Activated T-helper 2 cell treated with anti-CD3 and anti-CD28 coated beads, Interferon-gamma antibody, Interleukin-2, Interleukin-4, amounts not matched to agents 10 μg/mL and 5 μg/mL and 100 μg/mL, durations not matched to agents 14 hours and 24 hours and 36 hours (primary cell): ENCODE measurements around the gene GOLIM4. TPM values are rescaled to one million over a fixed set of nuclear protein-coding genes. Genes with fewer than 3 reads are reported as not detected.
"Not testable (repeated sequence)": the region's sequence is repeated elsewhere in the genome, so short reads cannot be mapped to it uniquely, and the experiment has no call there.

Experiments
- DNase-seq: peaks from one replicate; pipeline ENCODE4 v3.0.0; 2021; ENCODE audit warnings: low spot score
- H3K27ac Mint-ChIP-seq: one replicate; pipeline ENCODE4 v1.8.0; 2021; ENCODE audit warnings: mixed read lengths
- H3K27me3 Mint-ChIP-seq: one replicate; pipeline ENCODE4 v1.8.0; 2021; ENCODE audit warnings: low read depth, mixed read lengths
- H3K36me3 Mint-ChIP-seq: one replicate; pipeline ENCODE4 v1.8.0; 2021; ENCODE audit warnings: low read depth, mixed read lengths
- H3K4me1 Mint-ChIP-seq: one replicate; pipeline ENCODE4 v1.8.0; 2021; ENCODE audit warnings: low read depth, mixed read lengths
- H3K4me3 Mint-ChIP-seq: one replicate; pipeline ENCODE4 v1.8.0; 2021; ENCODE audit warnings: low read depth, mild to moderate bottlenecking, moderate library complexity, mixed read lengths
- H3K9me3 Mint-ChIP-seq: one replicate; pipeline ENCODE4 v1.8.0; 2021; ENCODE audit warnings: mixed read lengths
- intact Hi-C: fragments of 100-400 bp; cut with micrococcal nuclease; formaldehyde crosslinking; loops from one replicate; pipeline ENCODE4 v1.15.1; 2023
- total RNA-seq: library from RNA; stranded (reverse); gene quantifications from 2 replicates; pipeline ENCODE4 v1.2.3, GENCODE V29; 2022

Gene GOLIM4
- total RNA-seq, 1 donor from 2014 or later = 18.3 TPM

- intact Hi-C loops = loop anchor here (10.0 kb wide), 1 partner anchor 290 kb away; the partner anchor contains the start of genes PDCD10 and SERPINI1
- H3K27ac Mint-ChIP-seq = peak overlapping the region; percentile 97
- H3K9me3 Mint-ChIP-seq = no peaks in the 10 kb centered on the region
- H3K4me3 Mint-ChIP-seq = peak overlapping the region; percentile 47
- no peak for DNase-seq
- no peaks in the 10 kb centered on the region for H3K27me3 Mint-ChIP-seq
- H3K36me3 Mint-ChIP-seq = peaks cover 73% of the 10 kb centered on the region
- H3K4me1 Mint-ChIP-seq = peaks cover 55% of the 10 kb centered on the region
Measured at GRCh38 chr3:168025076-168025475, 70.6 kb downstream of the GOLIM4 start.

DNA sequence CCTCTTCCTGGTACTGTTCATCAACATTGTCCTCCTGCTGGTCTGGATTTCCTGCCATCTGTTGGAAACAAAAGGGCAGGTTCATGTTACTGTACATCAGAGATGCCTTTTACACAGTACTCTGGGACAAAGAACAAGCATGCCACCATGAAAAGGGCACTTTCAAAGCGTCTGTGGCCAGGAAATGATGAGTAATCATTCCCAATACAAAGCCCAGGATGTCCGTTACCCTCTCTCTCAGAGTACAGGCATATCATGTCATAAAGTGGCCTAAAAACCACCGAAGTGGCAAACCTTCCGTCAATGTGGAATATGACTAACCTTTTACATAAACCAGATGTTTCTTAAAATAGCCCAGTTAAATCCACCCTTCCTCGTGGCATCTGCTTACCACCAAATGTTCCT, 71.2 kb downstream of the GOLIM4 start:
- intact Hi-C loops = loop anchor here (1.0 to 10.0 kb wide), 4 partner anchors 21 to 290 kb away; partner anchors contain the start of genes GOLIM4, PDCD10 and SERPINI1
- H3K9me3 Mint-ChIP-seq = no peaks in the 10 kb centered on the region
- peaks cover 55% of the 10 kb centered on the region for H3K4me1 Mint-ChIP-seq
- DNase-seq = peak; percentile 10
- H3K27ac Mint-ChIP-seq = peak overlapping the region; percentile 97
- peaks cover 68% of the 10 kb centered on the region for H3K36me3 Mint-ChIP-seq
- no peaks in the 10 kb centered on the region for H3K27me3 Mint-ChIP-seq
- peak overlapping the region; percentile 49 for H3K4me3 Mint-ChIP-seq

DNA sequence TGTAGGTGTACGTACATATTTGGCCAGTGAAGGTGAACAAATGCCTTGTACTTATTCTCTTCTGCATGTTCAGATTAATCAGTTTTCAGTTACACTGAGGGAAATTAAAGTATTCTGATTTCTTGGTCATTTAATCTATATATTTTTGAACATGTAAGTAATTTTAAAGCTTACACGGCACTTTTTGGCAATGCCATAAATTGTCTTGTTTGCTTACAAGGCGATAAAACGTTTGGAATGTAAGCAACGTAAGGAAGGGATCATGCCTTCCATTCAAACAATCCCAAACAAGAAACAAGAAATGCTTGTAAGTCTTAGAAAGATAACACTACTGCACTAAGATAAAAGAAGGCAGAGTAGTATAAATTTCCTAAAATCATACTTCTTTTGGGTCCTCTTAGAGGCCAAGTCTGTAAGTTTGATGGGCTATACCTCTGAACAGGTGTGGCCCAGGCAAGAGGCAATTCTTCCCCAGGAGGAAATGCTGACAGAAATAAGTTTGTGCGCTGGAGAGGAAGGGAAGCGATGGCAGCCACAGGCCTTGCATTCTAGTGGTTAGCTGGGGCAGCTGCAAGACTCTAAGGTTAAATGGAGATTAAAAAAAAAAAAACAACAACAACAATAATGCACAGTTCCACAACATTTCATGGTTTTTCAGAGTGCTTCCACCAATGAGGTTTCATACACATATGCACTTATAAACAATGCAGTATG, 73.8 kb downstream of the GOLIM4 start:
- intact Hi-C loops = loop anchor here (10.0 kb wide), 1 partner anchor 287 kb away; the partner anchor contains the start of genes PDCD10 and SERPINI1
- H3K4me1 Mint-ChIP-seq = peaks cover 40% of the 10 kb centered on the region

GRCh38 chr3:168011280-168011679, 84.4 kb downstream of the GOLIM4 start:
- intact Hi-C loops = not testable (repeated sequence)

More for the DNA sequence above, 73.8 kb downstream of the GOLIM4 start:
- Mint-ChIP-seq H3K36me3 (peaks cover 53% of the 10 kb centered on the region), H3K27me3 (no peaks in the 10 kb centered on the region), H3K9me3 (no peaks in the 10 kb centered on the region), H3K27ac (no peak overlapping the region), H3K4me3 (no peak overlapping the region)
- no peak for DNase-seq

DNA sequence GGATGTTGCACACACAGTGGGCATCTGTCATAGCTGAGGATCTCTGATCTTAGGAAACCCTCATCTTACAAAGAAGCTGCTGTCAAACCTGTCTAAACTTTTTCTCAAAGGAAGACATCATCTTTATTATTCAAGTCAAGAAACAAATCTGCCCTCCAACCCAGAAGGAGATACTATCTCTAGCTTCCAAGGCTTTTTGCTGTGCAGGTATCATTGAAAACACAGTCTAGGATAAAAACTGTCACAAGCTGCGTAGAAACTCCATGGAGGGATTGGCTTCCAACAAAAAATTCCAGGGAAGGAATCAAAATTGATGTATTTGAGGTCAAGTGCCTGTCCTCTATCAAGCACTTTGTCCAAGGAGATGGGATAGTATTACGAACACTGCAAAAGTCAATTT, 89.1 kb downstream of the GOLIM4 start:
- DNase-seq = no peak
- Mint-ChIP-seq H3K4me3 (no peak overlapping the region), H3K27ac (no peak overlapping the region), H3K9me3 (peaks cover 5% of the 10 kb centered on the region), H3K4me1 (peaks cover 4% of the 10 kb centered on the region), H3K36me3 (peaks cover 6% of the 10 kb centered on the region), H3K27me3 (no peaks in the 10 kb centered on the region)
- intact Hi-C loops = no loop called here

More at GRCh38 chr3:168011280-168011679, 84.4 kb downstream of the GOLIM4 start:
- H3K4me3 Mint-ChIP-seq, H3K4me1 Mint-ChIP-seq, H3K36me3 Mint-ChIP-seq, DNase-seq, H3K27me3 Mint-ChIP-seq, H3K9me3 Mint-ChIP-seq, H3K27ac Mint-ChIP-seq: not testable (repeated sequence)

- peaks cover 4% of the 10 kb centered on the region for H3K4me1 Mint-ChIP-seq
- H3K4me3 Mint-ChIP-seq = no peak overlapping the region
- no peaks in the 10 kb centered on the region for H3K27me3 Mint-ChIP-seq
- no peak overlapping the region for H3K27ac Mint-ChIP-seq
- intact Hi-C loops = loop anchor here (1.0 kb wide), 1 partner anchor 20 kb away; no protein-coding TSS in a partner anchor
- DNase-seq = no peak
- peaks cover 5% of the 10 kb centered on the region for H3K9me3 Mint-ChIP-seq
- H3K36me3 Mint-ChIP-seq = no peaks in the 10 kb centered on the region
Measured at GRCh38 chr3:168003911-168004310, 91.8 kb downstream of the GOLIM4 start.

GRCh38 chr3:168002786-168003368, 92.8 kb downstream of the GOLIM4 start:
- no peaks in the 10 kb centered on the region for H3K27me3 Mint-ChIP-seq

GRCh38 chr3:168001244-168001643, 94.5 kb downstream of the GOLIM4 start:
- Mint-ChIP-seq H3K27me3 (no peaks in the 10 kb centered on the region), H3K4me1 (peaks cover 4% of the 10 kb centered on the region), H3K9me3 (peaks cover 5% of the 10 kb centered on the region), H3K27ac (no peak overlapping the region), H3K36me3 (no peaks in the 10 kb centered on the region), H3K4me3 (no peak overlapping the region)
- DNase-seq = no peak
- intact Hi-C loops = no loop called here

More at GRCh38 chr3:168002786-168003368, 92.8 kb downstream of the GOLIM4 start:
- H3K4me1 Mint-ChIP-seq = peaks cover 4% of the 10 kb centered on the region
- DNase-seq = no peak
- H3K36me3 Mint-ChIP-seq = no peaks in the 10 kb centered on the region
- peaks cover 5% of the 10 kb centered on the region for H3K9me3 Mint-ChIP-seq
- H3K4me3 Mint-ChIP-seq = no peak overlapping the region
- intact Hi-C loops = loop anchor here (1.0 kb wide), 1 partner anchor 21 kb away; no protein-coding TSS in a partner anchor
- no peak overlapping the region for H3K27ac Mint-ChIP-seq

GRCh38 chr3:167998253-167998652, 97.5 kb downstream of the GOLIM4 start:
- no peak overlapping the region for H3K4me3 Mint-ChIP-seq
- intact Hi-C loops = no loop called here

DNA sequence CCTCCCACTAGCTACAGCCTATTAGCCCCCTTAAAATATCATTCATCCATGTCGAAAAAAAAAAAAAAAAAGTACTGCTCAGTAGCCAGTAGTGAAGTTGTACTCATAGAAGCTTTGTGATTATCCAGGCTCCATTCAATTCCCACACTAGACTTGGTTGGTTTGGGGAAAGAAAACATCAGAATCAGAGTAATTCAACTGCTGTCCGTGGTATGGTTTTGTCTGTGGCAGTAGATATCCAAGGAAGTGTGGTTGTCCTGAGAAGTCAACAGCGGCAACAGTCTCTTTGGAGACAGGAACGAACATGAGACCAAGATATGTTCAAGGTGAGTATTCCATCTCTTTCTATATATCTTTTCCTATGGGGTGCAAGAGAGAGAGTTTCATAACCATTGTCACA, 99.2 kb downstream of the GOLIM4 start:
- intact Hi-C loops = no loop called here
- no peak for DNase-seq
- no peaks in the 10 kb centered on the region for H3K4me1 Mint-ChIP-seq
- H3K4me3 Mint-ChIP-seq = no peak overlapping the region
- H3K27me3 Mint-ChIP-seq = peaks cover 2% of the 10 kb centered on the region
- H3K36me3 Mint-ChIP-seq = no peaks in the 10 kb centered on the region
- no peak overlapping the region for H3K27ac Mint-ChIP-seq
- no peaks in the 10 kb centered on the region for H3K9me3 Mint-ChIP-seq

More at GRCh38 chr3:167998253-167998652, 97.5 kb downstream of the GOLIM4 start:
- DNase-seq = no peak
- Mint-ChIP-seq H3K27ac (no peak overlapping the region), H3K27me3 (no peaks in the 10 kb centered on the region), H3K36me3 (no peaks in the 10 kb centered on the region), H3K9me3 (peaks cover 5% of the 10 kb centered on the region), H3K4me1 (peaks cover 4% of the 10 kb centered on the region)

- H3K27me3 Mint-ChIP-seq = peaks cover 2% of the 10 kb centered on the region
- H3K9me3 Mint-ChIP-seq = no peaks in the 10 kb centered on the region
- no peak overlapping the region for H3K4me3 Mint-ChIP-seq
- H3K27ac Mint-ChIP-seq = no peak overlapping the region
- DNase-seq = no peak
- intact Hi-C loops = no loop called here
- H3K36me3 Mint-ChIP-seq = no peaks in the 10 kb centered on the region
- no peaks in the 10 kb centered on the region for H3K4me1 Mint-ChIP-seq
Measured at GRCh38 chr3:167992381-167992780, 103.3 kb downstream of the GOLIM4 start.

GRCh38 chr3:167991213-167991612, 104.5 kb downstream of the GOLIM4 start:
- intact Hi-C loops = no loop called here
- H3K27ac Mint-ChIP-seq = no peak overlapping the region
- no peak overlapping the region for H3K4me3 Mint-ChIP-seq
- no peaks in the 10 kb centered on the region for H3K4me1 Mint-ChIP-seq
- peaks cover 2% of the 10 kb centered on the region for H3K27me3 Mint-ChIP-seq
- DNase-seq = no peak
- no peaks in the 10 kb centered on the region for H3K9me3 Mint-ChIP-seq
- H3K36me3 Mint-ChIP-seq = no peaks in the 10 kb centered on the region

GRCh38 chr3:167989999-167990398, 105.7 kb downstream of the GOLIM4 start:
- Mint-ChIP-seq H3K27me3 (peaks cover 4% of the 10 kb centered on the region), H3K36me3 (no peaks in the 10 kb centered on the region), H3K27ac (no peak overlapping the region), H3K4me3 (no peak overlapping the region), H3K4me1 (no peaks in the 10 kb centered on the region), H3K9me3 (no peaks in the 10 kb centered on the region)
- intact Hi-C loops = no loop called here
- DNase-seq = no peak
